Fibroblast of lung (primary cell): ENCODE measurements around the gene MAP3K6.

Experiments
- EZH2 ChIP-seq: IDR thresholded peaks from 2 replicates; pipeline ENCODE4 v1.5.1; 2012; ENCODE audit warnings: low read length, control low read depth, mild to moderate bottlenecking; ENCODE audit errors: missing control alignments
- TF ChIP-seq, protein P1 (sequence below), 2 donors: IDR thresholded peaks in 1 of 2; conservative IDR thresholded peaks in 1 of 2; 1 replicate in 1 of 2; 2 replicates in 1 of 2; pipeline ENCODE4 v1.5.1; 2011 to 2012; ENCODE audit warnings: low read length in 2 of 2, control low read depth in 1 of 2, inconsistent platforms in 1 of 2, low read depth in 1 of 2, mild to moderate bottlenecking in 1 of 2

DNA sequence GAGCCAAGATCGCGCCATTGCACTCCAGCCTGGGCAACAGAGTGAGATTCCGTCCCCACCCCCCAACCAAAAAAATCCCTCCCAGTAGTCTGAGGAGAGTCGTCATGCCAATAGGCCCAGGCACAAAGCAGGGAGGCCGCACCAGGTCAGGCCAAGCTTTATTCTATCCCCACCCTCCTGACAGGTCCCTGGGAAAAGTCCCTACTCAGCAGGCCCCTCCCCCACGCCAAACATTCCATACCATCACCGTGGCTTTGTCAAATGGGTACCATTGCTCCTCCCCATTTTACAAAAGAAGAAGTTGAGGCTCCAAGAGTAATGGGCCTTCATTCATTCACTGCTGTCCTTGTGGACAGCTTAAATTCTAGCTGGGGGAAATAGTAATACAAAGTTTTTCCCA is 31.0 kb upstream of the MAP3K6 start:
- TF ChIP-seq, protein P1, sequence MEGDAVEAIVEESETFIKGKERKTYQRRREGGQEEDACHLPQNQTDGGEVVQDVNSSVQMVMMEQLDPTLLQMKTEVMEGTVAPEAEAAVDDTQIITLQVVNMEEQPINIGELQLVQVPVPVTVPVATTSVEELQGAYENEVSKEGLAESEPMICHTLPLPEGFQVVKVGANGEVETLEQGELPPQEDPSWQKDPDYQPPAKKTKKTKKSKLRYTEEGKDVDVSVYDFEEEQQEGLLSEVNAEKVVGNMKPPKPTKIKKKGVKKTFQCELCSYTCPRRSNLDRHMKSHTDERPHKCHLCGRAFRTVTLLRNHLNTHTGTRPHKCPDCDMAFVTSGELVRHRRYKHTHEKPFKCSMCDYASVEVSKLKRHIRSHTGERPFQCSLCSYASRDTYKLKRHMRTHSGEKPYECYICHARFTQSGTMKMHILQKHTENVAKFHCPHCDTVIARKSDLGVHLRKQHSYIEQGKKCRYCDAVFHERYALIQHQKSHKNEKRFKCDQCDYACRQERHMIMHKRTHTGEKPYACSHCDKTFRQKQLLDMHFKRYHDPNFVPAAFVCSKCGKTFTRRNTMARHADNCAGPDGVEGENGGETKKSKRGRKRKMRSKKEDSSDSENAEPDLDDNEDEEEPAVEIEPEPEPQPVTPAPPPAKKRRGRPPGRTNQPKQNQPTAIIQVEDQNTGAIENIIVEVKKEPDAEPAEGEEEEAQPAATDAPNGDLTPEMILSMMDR (conservative IDR thresholded peaks at IDR 0.05 in 1 of 2, IDR thresholded peaks at IDR 0.05 in 1 of 2; ENCODE audit: low read depth in 1 of 2, low read length in 2 of 2), result no peak
- no peak for TF ChIP-seq EZH2
